ENCODE data around the gene CYTIP. TPM values are rescaled to one million over a fixed set of nuclear protein-coding genes. Genes with fewer than 3 reads are reported as not detected.

Gene CYTIP
- polyA plus RNA-seq, 1 of the 3 experiments (the other 2 are of a cell fraction) = not detected

DNA sequence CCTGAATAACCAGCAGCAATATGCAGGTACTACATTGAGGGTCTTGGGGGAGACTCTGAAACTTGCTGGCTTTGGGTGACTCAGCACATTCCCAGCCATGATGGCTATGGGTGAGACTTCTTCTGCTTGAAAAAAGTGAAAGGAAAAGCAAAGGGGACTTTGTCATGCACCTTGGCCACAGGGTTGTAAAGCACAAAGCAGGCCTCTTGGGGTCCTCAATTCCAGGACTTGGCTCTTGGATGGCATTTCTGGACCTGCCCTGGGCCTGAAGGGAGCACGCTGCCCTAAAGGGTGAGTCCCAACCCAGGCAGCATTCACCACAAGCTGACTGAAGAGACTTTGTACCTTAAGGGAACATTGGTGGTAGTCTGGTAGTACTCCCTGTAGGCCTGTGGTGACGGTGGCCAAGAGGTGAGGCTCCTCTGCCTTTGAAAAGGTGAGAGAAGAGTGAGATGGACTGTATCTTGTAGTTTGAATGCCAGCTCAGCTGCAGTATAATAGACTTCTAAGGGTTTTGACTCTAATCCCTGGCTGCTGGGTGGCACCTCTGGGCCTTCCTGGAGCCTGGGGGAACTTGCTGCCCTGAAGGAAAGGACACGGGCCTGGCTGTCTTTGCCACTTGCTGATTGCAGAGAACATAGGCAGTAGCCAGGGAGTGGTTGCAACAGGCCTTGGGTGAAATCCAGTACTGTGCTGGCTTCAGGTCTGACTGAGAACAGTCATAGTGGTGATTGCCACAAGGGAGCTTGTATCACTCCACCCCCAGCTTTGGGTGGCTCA lies 36.5 kb upstream of the CYTIP start:
- POLR2A ChIA-PET = no interaction called here

DNA sequence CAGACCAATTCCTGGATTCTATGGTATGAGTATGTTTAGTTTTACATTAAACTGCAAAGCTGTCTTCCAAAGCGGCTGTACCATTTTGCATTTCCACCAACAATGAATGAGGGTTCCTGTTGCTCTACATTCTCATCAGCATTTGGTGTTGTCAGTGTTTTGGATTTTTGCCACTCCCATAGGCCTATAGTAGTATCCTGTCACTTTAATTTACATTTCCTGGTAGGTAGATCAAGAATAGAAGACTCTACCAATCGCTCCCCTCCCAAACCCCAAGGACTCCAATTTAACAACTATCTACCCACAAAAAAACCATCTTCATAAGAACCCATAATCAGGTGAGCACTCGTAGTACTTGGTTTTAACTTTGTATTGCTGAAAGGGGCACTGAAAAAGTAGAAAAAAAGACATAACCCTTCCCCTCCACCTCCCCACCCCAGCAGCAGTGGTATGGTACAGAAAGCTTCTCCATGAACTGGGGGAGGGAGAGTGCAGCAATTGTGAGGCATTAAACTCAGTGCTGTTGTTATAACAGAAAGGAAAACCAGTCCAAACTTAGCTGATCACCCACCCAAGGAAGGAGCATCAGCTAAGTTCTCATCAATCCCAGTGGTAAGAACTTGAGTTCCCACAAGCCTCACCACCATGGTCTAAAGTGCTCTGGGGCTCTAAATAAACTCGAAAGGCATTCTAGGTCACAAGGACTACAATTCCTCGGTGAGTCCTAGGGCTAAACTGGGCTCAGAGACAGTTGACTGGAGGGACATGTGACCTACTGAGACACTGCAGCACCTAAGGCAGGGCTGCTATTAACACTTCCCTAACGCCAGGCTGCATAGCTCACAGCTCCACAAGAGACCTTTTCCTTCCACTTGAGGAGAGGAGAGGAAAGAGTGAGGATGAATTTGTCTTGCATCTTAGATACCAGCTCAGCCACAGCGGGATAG lies 35.5 kb upstream of the CYTIP start:
- CTCF ChIA-PET = interaction anchor here (1.1 kb wide), 1 partner anchor 1275 kb away, joined by 3 read pairs; no protein-coding TSS in a partner anchor
- H3K4me2 ChIP-seq = no peak overlapping the region
- TF ChIP-seq EP300 (IDR thresholded peaks at IDR 0.05; ENCODE audit: borderline replicate concordance in 1 of 2, low read depth in 1 of 2, low read length in 1 of 2) = no peak
- TF ChIP-seq SIN3A (IDR thresholded peaks at IDR 0.05; ENCODE audit: borderline replicate concordance, low read depth, low read length) = no peak
- TF ChIP-seq POLR2AphosphoS5 (IDR thresholded peaks at IDR 0.05; ENCODE audit: low read depth, low read length) = no peak
- no peak for TF ChIP-seq ELF1 (IDR thresholded peaks at IDR 0.05)
- TF ChIP-seq SMC3 (IDR thresholded peaks at IDR 0.05; ENCODE audit: low read depth, low read length) = no peak
- TF ChIP-seq, protein P1, sequence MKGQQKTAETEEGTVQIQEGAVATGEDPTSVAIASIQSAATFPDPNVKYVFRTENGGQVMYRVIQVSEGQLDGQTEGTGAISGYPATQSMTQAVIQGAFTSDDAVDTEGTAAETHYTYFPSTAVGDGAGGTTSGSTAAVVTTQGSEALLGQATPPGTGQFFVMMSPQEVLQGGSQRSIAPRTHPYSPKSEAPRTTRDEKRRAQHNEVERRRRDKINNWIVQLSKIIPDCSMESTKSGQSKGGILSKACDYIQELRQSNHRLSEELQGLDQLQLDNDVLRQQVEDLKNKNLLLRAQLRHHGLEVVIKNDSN (IDR thresholded peaks at IDR 0.05; ENCODE audit: borderline replicate concordance, low read depth) = no peak
- no peak for TF ChIP-seq IRF3 (IDR thresholded peaks at IDR 0.05; ENCODE audit: low read depth, low read length)
- TF ChIP-seq TCF12 (IDR thresholded peaks at IDR 0.05) = no peak
- TF ChIP-seq, protein P2, sequence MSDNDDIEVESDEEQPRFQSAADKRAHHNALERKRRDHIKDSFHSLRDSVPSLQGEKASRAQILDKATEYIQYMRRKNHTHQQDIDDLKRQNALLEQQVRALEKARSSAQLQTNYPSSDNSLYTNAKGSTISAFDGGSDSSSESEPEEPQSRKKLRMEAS (IDR thresholded peaks at IDR 0.05; ENCODE audit: low read depth) = no peak
- no peak for TF ChIP-seq ZBTB33 (IDR thresholded peaks at IDR 0.05; ENCODE audit: borderline replicate concordance, low read depth)

More for the DNA sequence above, 36.5 kb upstream of the CYTIP start:
- DNase-seq = no peak
- peaks cover 11% of the 10 kb centered on the region; the same call in 1 of the 2 replicates for H3K27me3 ChIP-seq (ENCODE audit: insufficient read depth)
- H4K20me1 ChIP-seq (ENCODE audit: insufficient read depth) = no peaks in the 10 kb centered on the region
- H3K4me2 ChIP-seq = no peak overlapping the region
- H3K9me3 ChIP-seq = no peaks in the 10 kb centered on the region
- H3K9me2 ChIP-seq = no peaks in the 10 kb centered on the region
- WGBS (ENCODE audit: low lambda C conversion rate) = 6% methylated on average over 3 of the region's 3 CpGs
- H3K36me3 ChIP-seq (replicated peaks in 1 of 2; ENCODE audit: control insufficient read depth in 1 of 2, insufficient read depth in 2 of 2, low read length in 1 of 2) = no peaks in the 10 kb centered on the region
- CTCF ChIA-PET = interaction anchor here (1.0 kb wide), 1 partner anchor 12 kb away, joined by 4 read pairs; no protein-coding TSS in a partner anchor
- no peaks in the 10 kb centered on the region for H3K79me2 ChIP-seq (ENCODE audit: insufficient read depth)
- H3K4me1 ChIP-seq (ENCODE audit: control insufficient read depth in 1 of 2, insufficient read depth in 2 of 2, low read depth in 1 of 2, low read length in 1 of 2) = no peaks in the 10 kb centered on the region
- no peaks in the 10 kb centered on the region for H3F3A ChIP-seq (replicated peaks; ENCODE audit: insufficient read depth)
- no peak overlapping the region for H3K4me3 ChIP-seq (ENCODE audit: low read depth in 2 of 2, low read length in 1 of 2)
- H2AFZ ChIP-seq (ENCODE audit: low read depth) = no peak overlapping the region
- TF ChIP-seq SIN3A (IDR thresholded peaks at IDR 0.05; ENCODE audit: borderline replicate concordance, low read depth, low read length) (no peak), FOSL2 (IDR thresholded peaks at IDR 0.05; ENCODE audit: borderline replicate concordance, low read depth) (no peak), EZH2phosphoT487 (IDR thresholded peaks at IDR 0.05; ENCODE audit: borderline replicate concordance, low read depth) (no peak)
- TF ChIP-seq, protein P3, sequence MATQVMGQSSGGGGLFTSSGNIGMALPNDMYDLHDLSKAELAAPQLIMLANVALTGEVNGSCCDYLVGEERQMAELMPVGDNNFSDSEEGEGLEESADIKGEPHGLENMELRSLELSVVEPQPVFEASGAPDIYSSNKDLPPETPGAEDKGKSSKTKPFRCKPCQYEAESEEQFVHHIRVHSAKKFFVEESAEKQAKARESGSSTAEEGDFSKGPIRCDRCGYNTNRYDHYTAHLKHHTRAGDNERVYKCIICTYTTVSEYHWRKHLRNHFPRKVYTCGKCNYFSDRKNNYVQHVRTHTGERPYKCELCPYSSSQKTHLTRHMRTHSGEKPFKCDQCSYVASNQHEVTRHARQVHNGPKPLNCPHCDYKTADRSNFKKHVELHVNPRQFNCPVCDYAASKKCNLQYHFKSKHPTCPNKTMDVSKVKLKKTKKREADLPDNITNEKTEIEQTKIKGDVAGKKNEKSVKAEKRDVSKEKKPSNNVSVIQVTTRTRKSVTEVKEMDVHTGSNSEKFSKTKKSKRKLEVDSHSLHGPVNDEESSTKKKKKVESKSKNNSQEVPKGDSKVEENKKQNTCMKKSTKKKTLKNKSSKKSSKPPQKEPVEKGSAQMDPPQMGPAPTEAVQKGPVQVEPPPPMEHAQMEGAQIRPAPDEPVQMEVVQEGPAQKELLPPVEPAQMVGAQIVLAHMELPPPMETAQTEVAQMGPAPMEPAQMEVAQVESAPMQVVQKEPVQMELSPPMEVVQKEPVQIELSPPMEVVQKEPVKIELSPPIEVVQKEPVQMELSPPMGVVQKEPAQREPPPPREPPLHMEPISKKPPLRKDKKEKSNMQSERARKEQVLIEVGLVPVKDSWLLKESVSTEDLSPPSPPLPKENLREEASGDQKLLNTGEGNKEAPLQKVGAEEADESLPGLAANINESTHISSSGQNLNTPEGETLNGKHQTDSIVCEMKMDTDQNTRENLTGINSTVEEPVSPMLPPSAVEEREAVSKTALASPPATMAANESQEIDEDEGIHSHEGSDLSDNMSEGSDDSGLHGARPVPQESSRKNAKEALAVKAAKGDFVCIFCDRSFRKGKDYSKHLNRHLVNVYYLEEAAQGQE (IDR thresholded peaks at IDR 0.05; ENCODE audit: low read depth, low read length) = no peak
- no peak overlapping the region for H3K9ac ChIP-seq
- no peak overlapping the region for H3K27ac ChIP-seq (ENCODE audit: low read depth in 2 of 2, low read length in 1 of 2)

More for the DNA sequence above, 35.5 kb upstream of the CYTIP start:
- H3K36me3 ChIP-seq (replicated peaks in 1 of 2; ENCODE audit: control insufficient read depth in 1 of 2, insufficient read depth in 2 of 2, low read length in 1 of 2) = no peaks in the 10 kb centered on the region
- H3F3A ChIP-seq (replicated peaks; ENCODE audit: insufficient read depth) = no peaks in the 10 kb centered on the region
- POLR2A ChIA-PET = no interaction called here
- no peaks in the 10 kb centered on the region for H3K9me3 ChIP-seq
- H3K27me3 ChIP-seq (ENCODE audit: insufficient read depth) = peaks cover 9% of the 10 kb centered on the region; the same call in 1 of the 2 replicates
- DNase-seq = no peak
- no peak overlapping the region for H2AFZ ChIP-seq (ENCODE audit: low read depth)
- H3K27ac ChIP-seq (ENCODE audit: low read depth in 2 of 2, low read length in 1 of 2) = no peak overlapping the region
- no peak overlapping the region for H3K9ac ChIP-seq
- H4K20me1 ChIP-seq (ENCODE audit: insufficient read depth) = no peaks in the 10 kb centered on the region
- H3K4me1 ChIP-seq (ENCODE audit: control insufficient read depth in 1 of 2, insufficient read depth in 2 of 2, low read depth in 1 of 2, low read length in 1 of 2) = no peaks in the 10 kb centered on the region
- H3K4me3 ChIP-seq (ENCODE audit: low read depth in 2 of 2, low read length in 1 of 2) = no peak overlapping the region
- no peaks in the 10 kb centered on the region for H3K79me2 ChIP-seq (ENCODE audit: insufficient read depth)
- no peaks in the 10 kb centered on the region for H3K9me2 ChIP-seq
- 18% methylated on average over 7 of the region's 7 CpGs for WGBS (ENCODE audit: low lambda C conversion rate)

Data from SK-N-SH (cell line).